ENCODE measurements around the gene CNTROB. TPM values are rescaled to one million over a fixed set of nuclear protein-coding genes. Genes with fewer than 3 reads are reported as not detected.

Gene CNTROB
- total and polyA plus RNA-seq, 2 of the 4 experiments (the other 2 are of a cell fraction): 12.7 to 26.4 TPM

GRCh38 chr17:7932949-7933348 is 943 bp downstream of the CNTROB start (continued):
- no peak for TF ChIP-seq POLR2A (IDR thresholded peaks at IDR 0.05; ENCODE audit: low read depth, low read length)

GRCh38 chr17:7935859-7936258 is 3.9 kb downstream of the CNTROB start:
- Histone ChIP-seq H3K27ac (ENCODE audit: insufficient read depth, low read length) (no peak overlapping the region), H3K9me1 (ENCODE audit: insufficient read depth, low read length) (peaks cover 2% of the 10 kb centered on the region), H2BK5ac (ENCODE audit: low read depth, low read length, poor library complexity, severe bottlenecking) (no peak overlapping the region), H3K79me1 (ENCODE audit: low read depth in 1 of 2, low read length in 2 of 2) (peaks cover 38 to 60% of the 10 kb centered on the region in 2 experiments), H2AK9ac (replicated peaks; ENCODE audit: low read depth, low read length, poor library complexity) (no peak overlapping the region), H3K4me2 (ENCODE audit: low read depth, low read length) (no peak overlapping the region), H2AK5ac (ENCODE audit: low read depth, low read length) (no peak overlapping the region), H4K5ac (ENCODE audit: low read depth, low read length) (no peak overlapping the region), H2BK20ac (ENCODE audit: low read depth, low read length) (no peak overlapping the region), H3K36me3 (ENCODE audit: control insufficient read depth, insufficient read depth, low read length) (peaks cover 27% of the 10 kb centered on the region), H2AFZ (replicated peaks; ENCODE audit: low read length, poor library complexity) (no peak overlapping the region), H3K23ac (ENCODE audit: low read depth, low read length) (no peak overlapping the region), H3K9me3 (ENCODE audit: control insufficient read depth, insufficient read depth, low read length) (no peaks in the 10 kb centered on the region), H4K8ac (ENCODE audit: low read depth in 2 of 2, low read length in 2 of 2) (no peak overlapping the region), H4K20me1 (ENCODE audit: insufficient read depth, low read length) (no peaks in the 10 kb centered on the region; the same call in 1 of the 2 replicates), H3K4me3 (ENCODE audit: insufficient read depth, low read depth, low read length) (no peak overlapping the region), H2BK120ac (ENCODE audit: low read depth, low read length) (no peak overlapping the region), H3K4me1 (ENCODE audit: control insufficient read depth, insufficient read depth, low read length) (peaks cover 4% of the 10 kb centered on the region; the same call in 1 of the 2 replicates), H3K18ac (ENCODE audit: low read depth, low read length) (no peak overlapping the region), H3K4ac (ENCODE audit: low read depth, low read length) (no peak overlapping the region), H3K27me3 (ENCODE audit: control insufficient read depth, insufficient read depth, low read length) (no peaks in the 10 kb centered on the region), H3K56ac (ENCODE audit: extremely low read depth, insufficient read depth, low read length) (no peak overlapping the region), H4K91ac (ENCODE audit: insufficient read depth, low read depth, low read length) (no peak overlapping the region), H3K14ac (replicated peaks; ENCODE audit: low read depth, low read length) (no peak overlapping the region), H2BK15ac (ENCODE audit: low read depth, low read length) (no peak overlapping the region), H3K9ac (ENCODE audit: low read depth, low read length) (no peak overlapping the region)
- ChIA-PET POLR2A (ENCODE audit: unreplicated experiment) (no interaction called here), CTCF (no interaction called here)
- ATAC-seq (ENCODE audit: low read depth) (no peak), DNase-seq (no peak)
- TF ChIP-seq, protein P1, sequence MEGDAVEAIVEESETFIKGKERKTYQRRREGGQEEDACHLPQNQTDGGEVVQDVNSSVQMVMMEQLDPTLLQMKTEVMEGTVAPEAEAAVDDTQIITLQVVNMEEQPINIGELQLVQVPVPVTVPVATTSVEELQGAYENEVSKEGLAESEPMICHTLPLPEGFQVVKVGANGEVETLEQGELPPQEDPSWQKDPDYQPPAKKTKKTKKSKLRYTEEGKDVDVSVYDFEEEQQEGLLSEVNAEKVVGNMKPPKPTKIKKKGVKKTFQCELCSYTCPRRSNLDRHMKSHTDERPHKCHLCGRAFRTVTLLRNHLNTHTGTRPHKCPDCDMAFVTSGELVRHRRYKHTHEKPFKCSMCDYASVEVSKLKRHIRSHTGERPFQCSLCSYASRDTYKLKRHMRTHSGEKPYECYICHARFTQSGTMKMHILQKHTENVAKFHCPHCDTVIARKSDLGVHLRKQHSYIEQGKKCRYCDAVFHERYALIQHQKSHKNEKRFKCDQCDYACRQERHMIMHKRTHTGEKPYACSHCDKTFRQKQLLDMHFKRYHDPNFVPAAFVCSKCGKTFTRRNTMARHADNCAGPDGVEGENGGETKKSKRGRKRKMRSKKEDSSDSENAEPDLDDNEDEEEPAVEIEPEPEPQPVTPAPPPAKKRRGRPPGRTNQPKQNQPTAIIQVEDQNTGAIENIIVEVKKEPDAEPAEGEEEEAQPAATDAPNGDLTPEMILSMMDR (conservative IDR thresholded peaks at IDR 0.05; ENCODE audit: low read depth, low read length): no peak
- TF ChIP-seq MAZ (IDR thresholded peaks at IDR 0.05; ENCODE audit: borderline replicate concordance, low read depth, low read length): no peak
- TF ChIP-seq USF2 (IDR thresholded peaks at IDR 0.05; ENCODE audit: low read depth, low read length): no peak
- TF ChIP-seq FOS (IDR thresholded peaks at IDR 0.05; ENCODE audit: low read depth, low read length): no peak
- TF ChIP-seq RAD21 (IDR thresholded peaks at IDR 0.05; ENCODE audit: low read length): no peak
- no peak for TF ChIP-seq MAFK (IDR thresholded peaks at IDR 0.05; ENCODE audit: low read depth, low read length)
- TF ChIP-seq MXI1 (IDR thresholded peaks at IDR 0.05; ENCODE audit: borderline replicate concordance, low read depth, low read length): no peak
- TF ChIP-seq RFX5 (IDR thresholded peaks at IDR 0.05; ENCODE audit: low read depth, low read length): no peak
- no peak for TF ChIP-seq CEBPB (IDR thresholded peaks at IDR 0.05; ENCODE audit: low read depth, low read length)
- no peak for TF ChIP-seq BHLHE40 (IDR thresholded peaks at IDR 0.05; ENCODE audit: low read depth, low read length)
- TF ChIP-seq CHD1 (IDR thresholded peaks at IDR 0.05; ENCODE audit: low read depth, low read length): no peak
- TF ChIP-seq, protein P2, sequence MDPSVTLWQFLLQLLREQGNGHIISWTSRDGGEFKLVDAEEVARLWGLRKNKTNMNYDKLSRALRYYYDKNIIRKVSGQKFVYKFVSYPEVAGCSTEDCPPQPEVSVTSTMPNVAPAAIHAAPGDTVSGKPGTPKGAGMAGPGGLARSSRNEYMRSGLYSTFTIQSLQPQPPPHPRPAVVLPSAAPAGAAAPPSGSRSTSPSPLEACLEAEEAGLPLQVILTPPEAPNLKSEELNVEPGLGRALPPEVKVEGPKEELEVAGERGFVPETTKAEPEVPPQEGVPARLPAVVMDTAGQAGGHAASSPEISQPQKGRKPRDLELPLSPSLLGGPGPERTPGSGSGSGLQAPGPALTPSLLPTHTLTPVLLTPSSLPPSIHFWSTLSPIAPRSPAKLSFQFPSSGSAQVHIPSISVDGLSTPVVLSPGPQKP (IDR thresholded peaks at IDR 0.05; ENCODE audit: borderline replicate concordance, low read depth, low read length): no peak
- TF ChIP-seq RCOR1 (IDR thresholded peaks at IDR 0.05; ENCODE audit: insufficient replicate concordance, low read length): no peak
- TF ChIP-seq POLR2A (IDR thresholded peaks at IDR 0.05; ENCODE audit: low read depth, low read length): no peak
- no peak for TF ChIP-seq NFE2L2 (IDR thresholded peaks at IDR 0.05; ENCODE audit: low read depth, low read length)
- no peak for TF ChIP-seq SMC3 (IDR thresholded peaks at IDR 0.05; ENCODE audit: low read depth, low read length)
- intact Hi-C loops (cut with micrococcal nuclease) (no loop called here), in situ Hi-C loops (cut with MboI; ENCODE audit: low sequenced_read_pairs) (no loop called here), dilution Hi-C loops (cut with HindIII; ENCODE audit: low sequenced_read_pairs, unreplicated experiment) (no loop called here)
- no TSS peak for BruUV-seq (replicated peaks)
